Mammary epithelial cell (primary cell): Measurements from ENCODE around the gene MT1X.

Experiments
- EZH2 ChIP-seq: IDR thresholded peaks from 2 replicates; pipeline ENCODE4 v1.6.1; 2012; ENCODE audit warnings: low read length, inconsistent platforms, borderline replicate concordance
- TF ChIP-seq, protein P1 (sequence below), 2 donors: IDR thresholded peaks in 1 of 2; conservative IDR thresholded peaks in 1 of 2; 2 replicates each; pipeline ENCODE4 v1.5.1; 2011 to 2012; ENCODE audit warnings: inconsistent platforms in 2 of 2, low read length in 2 of 2, mild to moderate bottlenecking in 2 of 2, control low read depth in 1 of 2, low read depth in 1 of 2; ENCODE audit not compliant: insufficient read depth in 1 of 2; ENCODE audit errors: extremely low read depth in 1 of 2

DNA sequence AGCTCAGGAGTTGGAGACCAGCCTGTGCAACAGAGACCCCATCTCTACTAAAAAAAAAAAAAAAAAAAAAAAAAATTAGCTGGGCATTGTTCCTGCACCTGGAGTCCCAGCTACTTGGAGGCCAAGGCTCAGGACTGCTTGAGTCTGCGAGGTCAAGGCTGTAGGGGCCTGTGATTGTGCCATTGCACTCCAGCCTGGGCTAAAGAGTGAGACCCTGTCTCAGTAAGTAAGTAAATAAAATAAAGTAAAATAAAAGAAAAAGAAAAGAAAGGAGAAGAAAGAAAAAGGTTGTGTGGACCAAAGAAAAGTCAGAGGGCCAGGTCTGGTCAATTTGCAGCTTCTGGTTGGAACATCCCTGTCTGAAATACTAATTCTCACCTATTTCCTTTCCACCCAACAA lies 18.4 kb downstream of the MT1X start:
- TF ChIP-seq, protein P1, sequence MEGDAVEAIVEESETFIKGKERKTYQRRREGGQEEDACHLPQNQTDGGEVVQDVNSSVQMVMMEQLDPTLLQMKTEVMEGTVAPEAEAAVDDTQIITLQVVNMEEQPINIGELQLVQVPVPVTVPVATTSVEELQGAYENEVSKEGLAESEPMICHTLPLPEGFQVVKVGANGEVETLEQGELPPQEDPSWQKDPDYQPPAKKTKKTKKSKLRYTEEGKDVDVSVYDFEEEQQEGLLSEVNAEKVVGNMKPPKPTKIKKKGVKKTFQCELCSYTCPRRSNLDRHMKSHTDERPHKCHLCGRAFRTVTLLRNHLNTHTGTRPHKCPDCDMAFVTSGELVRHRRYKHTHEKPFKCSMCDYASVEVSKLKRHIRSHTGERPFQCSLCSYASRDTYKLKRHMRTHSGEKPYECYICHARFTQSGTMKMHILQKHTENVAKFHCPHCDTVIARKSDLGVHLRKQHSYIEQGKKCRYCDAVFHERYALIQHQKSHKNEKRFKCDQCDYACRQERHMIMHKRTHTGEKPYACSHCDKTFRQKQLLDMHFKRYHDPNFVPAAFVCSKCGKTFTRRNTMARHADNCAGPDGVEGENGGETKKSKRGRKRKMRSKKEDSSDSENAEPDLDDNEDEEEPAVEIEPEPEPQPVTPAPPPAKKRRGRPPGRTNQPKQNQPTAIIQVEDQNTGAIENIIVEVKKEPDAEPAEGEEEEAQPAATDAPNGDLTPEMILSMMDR (conservative IDR thresholded peaks at IDR 0.05 in 1 of 2, IDR thresholded peaks at IDR 0.05 in 1 of 2; ENCODE audit: extremely low read depth in 1 of 2, insufficient read depth in 1 of 2, low read depth in 1 of 2, low read length in 2 of 2): no peak
- no peak for TF ChIP-seq EZH2
